ENCODE data around the gene OR9Q1. TPM values are rescaled to one million over a fixed set of nuclear protein-coding genes. Genes with fewer than 3 reads are reported as not detected.

The OR9Q1 gene
- total and polyA plus RNA-seq, 2 of the 4 experiments (the other 2 are of a cell fraction): not detected

- no peak overlapping the region for H3K4me3 ChIP-seq (ENCODE audit: insufficient read depth, low read depth, low read length)
- no peak overlapping the region for H3K4ac ChIP-seq (ENCODE audit: low read depth, low read length)
- no peaks in the 10 kb centered on the region for H3K9me1 ChIP-seq (ENCODE audit: insufficient read depth, low read length)
- H4K8ac ChIP-seq (ENCODE audit: low read depth in 2 of 2, low read length in 2 of 2): no peak overlapping the region
- in situ Hi-C loops (cut with MboI; ENCODE audit: low sequenced_read_pairs): no loop called here
- H4K5ac ChIP-seq (ENCODE audit: low read depth, low read length): no peak overlapping the region
- no peaks in the 10 kb centered on the region for H3K27me3 ChIP-seq (ENCODE audit: control insufficient read depth, insufficient read depth, low read length)
- peaks cover 2% of the 10 kb centered on the region; the same call in 1 of the 2 replicates for H3K4me1 ChIP-seq (ENCODE audit: control insufficient read depth, insufficient read depth, low read length)
- H3K9ac ChIP-seq (ENCODE audit: low read depth, low read length): no peak overlapping the region
- ChIA-PET CTCF (no interaction called here), POLR2A (ENCODE audit: unreplicated experiment) (no interaction called here)
- no peak overlapping the region for H3K23ac ChIP-seq (ENCODE audit: low read depth, low read length)
- BruUV-seq (replicated peaks): no TSS peak
- H3K56ac ChIP-seq (ENCODE audit: extremely low read depth, insufficient read depth, low read length): no peak overlapping the region
- peak overlapping the region; percentile 11; the same call in 1 of the 2 replicates for H3K18ac ChIP-seq (ENCODE audit: low read depth, low read length)
- H4K91ac ChIP-seq (ENCODE audit: insufficient read depth, low read depth, low read length): no peak overlapping the region
- H2AFZ ChIP-seq (replicated peaks; ENCODE audit: low read length, poor library complexity): no peak overlapping the region
- H2BK5ac ChIP-seq (ENCODE audit: low read depth, low read length, poor library complexity, severe bottlenecking): no peak overlapping the region
- WGBS, 2 experiments (ENCODE audit: extremely low coverage in 2 of 2, insufficient read length in 1 of 2): 67% methylated on average over 1 of the region's 1 CpG; no CpG with 5 or more reads in 1 of the 2 experiments
- H2BK15ac ChIP-seq (ENCODE audit: low read depth, low read length): no peak overlapping the region
- no peak overlapping the region for H2BK120ac ChIP-seq (ENCODE audit: low read depth, low read length)
- dilution Hi-C loops (cut with HindIII; ENCODE audit: low sequenced_read_pairs, unreplicated experiment): no loop called here
- no peak overlapping the region for H2BK20ac ChIP-seq (ENCODE audit: low read depth, low read length)
- H3K27ac ChIP-seq (ENCODE audit: insufficient read depth, low read length): no peak overlapping the region
- no peak overlapping the region for H2AK5ac ChIP-seq (ENCODE audit: low read depth, low read length)
- intact Hi-C loops (cut with micrococcal nuclease): no loop called here
- H4K20me1 ChIP-seq (ENCODE audit: insufficient read depth, low read length): no peaks in the 10 kb centered on the region
- TF ChIP-seq MXI1 (IDR thresholded peaks at IDR 0.05; ENCODE audit: borderline replicate concordance, low read depth, low read length) (no peak), USF2 (IDR thresholded peaks at IDR 0.05; ENCODE audit: low read depth, low read length) (no peak), FOS (IDR thresholded peaks at IDR 0.05; ENCODE audit: low read depth, low read length) (no peak), RAD21 (IDR thresholded peaks at IDR 0.05; ENCODE audit: low read length) (no peak), CHD1 (IDR thresholded peaks at IDR 0.05; ENCODE audit: low read depth, low read length) (no peak), BHLHE40 (IDR thresholded peaks at IDR 0.05; ENCODE audit: low read depth, low read length) (no peak), ELK1 (IDR thresholded peaks at IDR 0.05; ENCODE audit: borderline replicate concordance, low read depth, low read length) (no peak), CEBPB (IDR thresholded peaks at IDR 0.05; ENCODE audit: low read depth, low read length) (no peak), MAZ (IDR thresholded peaks at IDR 0.05; ENCODE audit: borderline replicate concordance, low read depth, low read length) (no peak), NFE2L2 (IDR thresholded peaks at IDR 0.05; ENCODE audit: low read depth, low read length) (no peak), RCOR1 (IDR thresholded peaks at IDR 0.05; ENCODE audit: insufficient replicate concordance, low read length) (no peak), SMC3 (IDR thresholded peaks at IDR 0.05; ENCODE audit: low read depth, low read length) (no peak), MAFK (IDR thresholded peaks at IDR 0.05; ENCODE audit: low read depth, low read length) (no peak), POLR2A (IDR thresholded peaks at IDR 0.05; ENCODE audit: low read depth, low read length) (no peak), CTCF (conservative IDR thresholded peaks at IDR 0.05; ENCODE audit: low read depth, low read length) (no peak)
- ATAC-seq (ENCODE audit: low read depth): peak; percentile 63
- H3K9me3 ChIP-seq (ENCODE audit: control insufficient read depth, insufficient read depth, low read length): no peaks in the 10 kb centered on the region
- no peak for DNase-seq
- no peak overlapping the region for H3K14ac ChIP-seq (replicated peaks; ENCODE audit: low read depth, low read length)
- no peak overlapping the region for H2AK9ac ChIP-seq (replicated peaks; ENCODE audit: low read depth, low read length, poor library complexity)
- no peaks in the 10 kb centered on the region for H3K79me1 ChIP-seq (ENCODE audit: low read depth in 1 of 2, low read length in 2 of 2)
- H3K4me2 ChIP-seq (ENCODE audit: low read depth, low read length): peak overlapping the region; percentile 2; the same call in 1 of the 2 replicates
- H3K36me3 ChIP-seq (ENCODE audit: control insufficient read depth, insufficient read depth, low read length): no peaks in the 10 kb centered on the region
These were observed 44.1 kb upstream of the OR9Q1 start for GRCh38 chr11:57979532-57980079.
